NCI-H128 (cell line): ENCODE measurements around the gene TMEM119.
"Not testable (repeated sequence)": the region's sequence is repeated elsewhere in the genome, so short reads cannot be mapped to it uniquely, and the experiment has no call there.

ENCODE experiments used
- DNase-seq: peaks from one replicate; lab custom pipeline; 2025; ENCODE audit not compliant: unreplicated experiment; lab: John Stamatoyannopoulos, UW

Gene TMEM119

GRCh38 chr12:108635201-108635996 is 37.5 kb upstream of the TMEM119 start:
- no peak for DNase-seq

GRCh38 chr12:108634341-108634751 is 36.5 kb upstream of the TMEM119 start:
- peak; percentile 21 for DNase-seq

- no peak for DNase-seq
Measured at GRCh38 chr12:108633534-108634248, 35.8 kb upstream of the TMEM119 start, which contains the start of gene SELPLG. Gene SELPLG (minus strand): TSS chr12:108633894. CDS start chr12:108624307, 9,587 bp downstream.

- no peak for DNase-seq
Measured at GRCh38 chr12:108633081-108633533, 35.2 kb upstream of the TMEM119 start.

GRCh38 chr12:108631261-108631660 is 33.4 kb upstream of the TMEM119 start:
- not testable (repeated sequence) for DNase-seq

DNA sequence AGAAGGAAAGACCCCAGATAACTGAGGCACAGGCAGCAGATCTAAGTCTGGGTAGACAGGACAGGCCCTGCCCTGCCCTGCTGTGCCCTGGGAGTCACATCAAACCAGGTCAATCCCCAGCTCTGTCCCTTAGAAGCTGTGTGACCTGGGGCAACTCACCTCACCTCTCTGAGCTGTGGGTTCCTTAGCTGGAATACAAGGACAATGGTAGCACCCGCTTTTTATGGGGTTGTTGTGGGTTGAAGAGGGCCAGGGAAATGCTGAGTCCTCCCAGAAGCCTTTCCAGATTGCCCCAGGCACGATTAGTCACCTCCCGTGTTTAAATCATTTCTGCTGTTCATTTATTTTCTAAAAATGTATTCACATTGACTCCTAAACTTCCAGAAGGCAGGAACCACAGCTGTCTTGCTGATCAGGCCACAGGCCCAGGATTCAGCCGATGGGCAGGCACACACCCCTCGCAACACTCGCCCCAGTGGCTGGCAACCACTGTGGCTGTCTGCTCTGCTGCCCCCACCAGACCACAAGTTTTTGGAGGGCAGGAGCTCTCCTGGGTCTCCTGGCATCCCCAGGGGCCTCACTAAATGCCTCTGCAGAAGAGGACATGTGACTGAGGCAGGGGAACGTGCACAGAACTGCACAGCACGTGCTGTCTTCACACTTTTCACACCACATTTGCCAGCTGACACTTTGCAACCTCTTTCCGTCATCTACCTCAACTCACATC is 32.8 kb upstream of the TMEM119 start:
- no peak for DNase-seq

DNA sequence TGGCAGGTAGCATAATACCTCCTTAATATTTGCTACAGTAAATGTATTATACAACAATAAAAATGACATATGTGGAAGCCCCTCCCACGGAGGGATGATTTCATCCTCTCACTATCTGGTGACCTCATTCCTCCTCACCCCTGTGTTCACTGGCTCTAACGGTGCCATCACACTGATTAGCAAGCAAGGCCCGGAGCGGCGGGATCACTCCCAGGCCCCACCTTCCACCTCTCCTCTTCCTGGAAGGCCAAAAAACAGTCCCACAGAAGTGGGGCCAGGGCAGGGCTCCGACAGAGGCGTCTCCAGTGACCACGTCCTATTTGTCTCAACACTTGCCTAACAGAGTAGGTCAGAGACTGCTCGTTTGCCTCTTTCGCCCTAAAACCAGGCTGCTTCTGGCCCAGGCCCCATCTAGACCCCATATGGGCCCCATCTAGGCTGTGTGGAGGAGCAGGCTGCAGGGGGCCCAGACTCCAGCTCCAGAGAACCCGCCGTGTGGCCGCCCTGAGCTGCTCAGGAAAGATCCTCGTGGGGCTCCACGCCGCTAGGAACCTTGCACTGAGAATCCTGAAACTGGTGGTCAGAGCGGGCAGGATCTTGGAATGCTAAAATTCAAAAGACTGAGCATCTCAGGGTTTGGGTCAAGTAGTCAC is 32.1 kb upstream of the TMEM119 start:
- DNase-seq, result no peak

DNA sequence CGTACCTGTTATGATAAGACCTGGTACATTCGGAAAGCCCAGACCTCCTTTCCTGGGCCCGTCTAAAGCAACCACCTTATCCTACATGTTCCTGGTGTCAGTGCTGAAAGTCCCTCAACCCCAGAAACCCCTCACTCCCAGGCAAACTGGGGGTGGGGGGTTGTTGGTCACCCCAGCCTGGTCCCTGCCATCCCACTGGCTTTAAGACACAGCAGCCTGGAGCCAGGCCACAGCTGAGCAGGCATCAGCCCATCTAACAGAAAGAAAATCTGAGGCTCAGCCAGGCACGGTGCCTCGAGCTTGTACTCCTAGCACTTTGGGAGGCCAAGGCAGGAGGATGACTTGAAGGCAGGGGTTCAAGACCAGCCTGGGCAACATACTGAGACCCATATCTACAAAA is 31.3 kb upstream of the TMEM119 start:
- no peak for DNase-seq

GRCh38 chr12:108627134-108627920 is 29.4 kb upstream of the TMEM119 start:
- no peak for DNase-seq

DNA sequence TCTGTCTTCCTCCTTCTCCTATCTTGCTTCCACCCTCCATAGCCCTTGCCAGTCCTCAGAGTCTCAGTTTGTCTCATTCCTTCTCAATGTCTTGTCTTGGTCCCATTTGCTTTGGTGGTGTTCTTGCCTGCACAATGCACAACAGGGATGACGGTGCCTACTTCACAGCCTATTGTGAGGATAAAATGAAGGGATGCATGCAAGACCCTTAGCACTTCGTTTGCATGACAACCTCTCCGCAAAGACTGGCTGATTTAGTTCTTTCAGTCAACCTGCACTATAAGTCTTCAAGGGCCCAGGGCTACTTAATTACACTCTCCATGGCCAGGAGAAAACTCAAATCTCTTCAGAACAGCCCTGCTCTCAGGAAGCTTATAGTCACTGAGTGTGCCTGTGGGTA is 27.3 kb upstream of the TMEM119 start:
- DNase-seq, result no peak

- no peak for DNase-seq
Measured at GRCh38 chr12:108623577-108623976, 25.7 kb upstream of the TMEM119 start.

DNA sequence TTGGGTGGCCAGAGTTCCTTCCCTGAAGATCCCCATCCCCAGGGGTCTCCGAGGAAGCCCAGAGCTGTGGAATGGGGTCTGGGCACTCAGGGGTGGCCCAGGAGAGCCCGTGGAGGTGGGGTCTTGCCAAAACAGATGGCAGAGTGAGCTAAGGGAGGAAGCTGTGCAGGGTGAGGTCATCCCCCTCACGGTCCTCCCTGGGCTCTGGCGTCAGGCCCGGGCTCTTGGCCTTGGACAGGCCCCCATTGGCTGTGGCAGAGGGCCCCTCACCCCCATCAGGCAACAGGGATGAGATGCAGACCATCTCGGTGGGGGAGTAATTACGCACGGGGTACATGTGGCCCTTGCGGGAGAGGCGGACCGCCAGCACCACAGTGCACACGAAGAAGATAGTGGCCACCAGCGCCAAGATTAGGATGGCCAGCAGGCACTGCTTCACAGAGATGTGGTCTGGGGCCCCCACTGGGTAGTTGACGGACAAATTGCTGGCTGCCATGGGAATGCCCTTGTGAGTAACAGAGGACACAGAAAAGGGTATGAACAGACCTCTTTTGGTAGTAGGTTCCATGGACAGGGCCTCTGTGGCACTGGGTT is 25.1 kb upstream of the TMEM119 start:
- DNase-seq, result no peak

GRCh38 chr12:108622421-108622820 is 24.5 kb upstream of the TMEM119 start:
- DNase-seq, result no peak

GRCh38 chr12:108621161-108621560 is 23.3 kb upstream of the TMEM119 start:
- DNase-seq, result no peak

DNA sequence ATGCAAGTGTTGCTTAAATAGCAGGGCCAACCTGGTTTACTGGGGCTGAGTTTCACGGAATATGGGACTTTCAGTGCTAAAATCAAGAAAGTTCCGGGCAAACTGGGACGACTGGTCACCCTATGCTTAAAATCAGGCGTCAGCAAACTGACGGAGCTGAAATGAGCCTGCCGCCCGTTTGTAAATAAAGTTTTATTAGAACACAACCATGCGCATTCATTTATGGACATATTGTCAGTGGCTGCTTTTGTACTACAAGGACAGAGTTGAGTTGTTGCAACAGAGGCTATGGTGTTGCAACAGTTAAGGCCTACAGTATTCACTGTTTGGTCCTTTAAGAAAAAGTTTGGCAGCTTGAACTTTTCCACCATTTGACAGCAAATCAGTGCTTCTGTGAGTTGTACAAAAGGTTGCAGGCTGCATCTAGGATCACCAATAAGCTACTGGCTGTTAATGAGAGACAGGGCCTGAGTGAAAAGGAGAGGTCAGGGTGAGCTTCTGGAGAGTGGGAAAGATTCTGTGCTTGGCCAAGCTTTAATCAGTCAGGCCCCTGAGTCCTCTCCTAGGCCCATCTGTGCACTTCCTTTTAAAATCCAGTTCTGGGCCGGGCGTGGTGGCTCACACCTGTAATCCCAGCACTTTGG is 22.5 kb upstream of the TMEM119 start:
- no peak for DNase-seq

GRCh38 chr12:108619369-108620160 is 21.7 kb upstream of the TMEM119 start:
- no peak for DNase-seq

DNA sequence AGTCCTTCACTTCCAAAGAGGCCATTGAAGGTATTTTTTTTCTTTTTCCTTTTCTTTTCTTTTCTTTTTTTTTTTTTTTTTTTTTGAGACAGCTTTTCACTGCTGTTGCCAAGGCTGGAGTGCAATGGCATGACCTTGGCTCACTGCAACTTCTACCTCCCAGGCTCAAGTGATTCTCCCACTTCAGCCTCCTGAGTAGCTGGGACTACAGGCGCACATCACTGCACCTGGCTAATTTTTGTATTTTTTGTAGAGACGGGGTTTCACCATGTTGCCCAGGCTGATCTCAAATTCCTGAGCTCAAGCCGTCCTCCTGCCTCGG is 21.0 kb upstream of the TMEM119 start:
- DNase-seq, result not testable (repeated sequence)

GRCh38 chr12:108618079-108618952 is 20.4 kb upstream of the TMEM119 start:
- DNase-seq, result peak; percentile 55
